Testis (tissue), 2 donors: ENCODE data around the gene OTOF.

Experiments used
- POLR2A ChIP-seq: fragments of 450-650 bp; IDR thresholded peaks from one replicate; pipeline ENCODE4 v1.6.1; 2017; ENCODE audit warnings: antibody characterized with exemption, mild to moderate bottlenecking, moderate library complexity
- TF ChIP-seq, protein P1 (sequence below), 3 experiments: fragments of 450-650 bp in 2 of 3; fragments of 200-600 bp in 1 of 3; sonication (generic) in 1 of 3; IDR thresholded peaks; one replicate each; pipeline ENCODE4 v1.5.1; 2016 to 2019; ENCODE audit warnings: antibody characterized with exemption in 3 of 3, mild to moderate bottlenecking in 2 of 3, moderate library complexity in 1 of 3

DNA sequence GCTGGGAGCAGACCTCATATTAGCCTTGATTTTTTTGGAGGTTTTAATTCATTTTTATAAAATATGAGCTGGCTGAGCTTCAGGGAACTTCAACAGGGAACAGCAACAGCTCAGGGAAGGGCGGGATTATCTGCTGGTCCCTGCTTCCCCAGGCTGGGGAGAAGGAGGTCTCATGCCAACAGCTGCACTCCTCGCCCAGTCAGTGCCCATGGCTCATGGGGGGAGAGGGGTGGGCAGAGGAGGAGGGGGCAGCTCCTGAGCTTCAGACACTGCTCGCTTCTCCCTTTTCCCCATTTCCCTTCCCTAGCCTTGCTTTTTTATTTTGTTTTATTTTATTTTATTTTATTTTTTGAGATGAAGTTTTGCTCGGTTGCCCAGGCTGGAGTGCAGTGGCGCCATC lies 442 bp upstream of the OTOF start:
- TF ChIP-seq, protein P1, sequence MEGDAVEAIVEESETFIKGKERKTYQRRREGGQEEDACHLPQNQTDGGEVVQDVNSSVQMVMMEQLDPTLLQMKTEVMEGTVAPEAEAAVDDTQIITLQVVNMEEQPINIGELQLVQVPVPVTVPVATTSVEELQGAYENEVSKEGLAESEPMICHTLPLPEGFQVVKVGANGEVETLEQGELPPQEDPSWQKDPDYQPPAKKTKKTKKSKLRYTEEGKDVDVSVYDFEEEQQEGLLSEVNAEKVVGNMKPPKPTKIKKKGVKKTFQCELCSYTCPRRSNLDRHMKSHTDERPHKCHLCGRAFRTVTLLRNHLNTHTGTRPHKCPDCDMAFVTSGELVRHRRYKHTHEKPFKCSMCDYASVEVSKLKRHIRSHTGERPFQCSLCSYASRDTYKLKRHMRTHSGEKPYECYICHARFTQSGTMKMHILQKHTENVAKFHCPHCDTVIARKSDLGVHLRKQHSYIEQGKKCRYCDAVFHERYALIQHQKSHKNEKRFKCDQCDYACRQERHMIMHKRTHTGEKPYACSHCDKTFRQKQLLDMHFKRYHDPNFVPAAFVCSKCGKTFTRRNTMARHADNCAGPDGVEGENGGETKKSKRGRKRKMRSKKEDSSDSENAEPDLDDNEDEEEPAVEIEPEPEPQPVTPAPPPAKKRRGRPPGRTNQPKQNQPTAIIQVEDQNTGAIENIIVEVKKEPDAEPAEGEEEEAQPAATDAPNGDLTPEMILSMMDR (IDR thresholded peaks at IDR 0.05), result no peak
- no peak for TF ChIP-seq POLR2A
